Left ventricle myocardium inferior (tissue), 1 donor: ENCODE data around the gene ZNF253. TPM values are rescaled to one million over a fixed set of nuclear protein-coding genes. Genes with fewer than 3 reads are reported as not detected.
"Not testable (repeated sequence)": the region's sequence is repeated elsewhere in the genome, so short reads cannot be mapped to it uniquely, and the experiment has no call there.

Source experiments
- DNase-seq: peaks from one replicate; pipeline ENCODE4 v3.0.0-alpha.2; 2020
- H3K27ac ChIP-seq: fragments of 200-600 bp; replicated peaks from 2 replicates; pipeline ENCODE4 v1.8.0; 2021
- H3K27me3 ChIP-seq: fragments of 200-600 bp; 2 replicates; pipeline ENCODE4 v1.8.0; 2021; ENCODE audit warnings: low read depth
- H3K36me3 ChIP-seq: fragments of 200-600 bp; 2 replicates; pipeline ENCODE4 v1.8.0; 2021
- H3K4me1 ChIP-seq: fragments of 200-600 bp; 2 replicates; pipeline ENCODE4 v1.8.0; 2021
- H3K4me3 ChIP-seq: fragments of 200-600 bp; 2 replicates; pipeline ENCODE4 v1.8.0; 2021; ENCODE audit warnings: mild to moderate bottlenecking, moderate library complexity
- H3K9me3 ChIP-seq: fragments of 200-600 bp; replicated peaks from 2 replicates; pipeline ENCODE4 v1.8.0; 2021
- CTCF ChIP-seq: fragments of 200-600 bp; IDR thresholded peaks from 2 replicates; pipeline ENCODE4 v1.8.0; 2021; ENCODE audit warnings: antibody characterized with exemption, mild to moderate bottlenecking, borderline replicate concordance
- intact Hi-C: fragments of 100-400 bp; cut with micrococcal nuclease; formaldehyde crosslinking; loops from one replicate; pipeline ENCODE4 v1.11.0; 2022
- long read RNA-seq: library from polyadenylated mRNA; unstranded; transcript quantifications from one replicate; pipeline ENCODE4 v2.0.0, GENCODE V29; 2021
- total RNA-seq: library from RNA; stranded (reverse); fragmentation: NEBNext Ultra II Directional; extraction: Animal tissue kit (Norgen Biotek cat#: 25700); gene quantifications from one replicate; pipeline ENCODE4 v1.2.1, GENCODE V29; 2021
- donor health status: DM: no; HTN: yes; CAD: no; lungs with severe emphysema.

The ZNF253 gene
- 9.2 TPM for total RNA-seq
- long read RNA-seq, transcript ZNF253-203 (4 exons, 3,519 nt) = major isoform, 5 of 5 reads
- long read RNA-seq, partial matches to known transcripts = 0 of 5 reads
- long read RNA-seq, other reads (novel, unspliced or antisense) = 0 of 5 reads

GRCh38 chr19:19865750-19866610, at the start of gene ZNF253:
Gene ZNF253, plus strand, starts transcription at chr19:19865882. Its CDS starts 115 bp downstream, at chr19:19865997.
- Histone ChIP-seq H3K4me3 (peak within 1 kb of the TSS; percentile 85), H3K4me1 (peaks cover 54% of the 10 kb centered on the region), H3K36me3 (no peaks in the 10 kb centered on the region), H3K9me3 (no peaks in the 10 kb centered on the region), H3K27ac (peak within 1 kb of the TSS; percentile 95), H3K27me3 (peaks cover 4% of the 10 kb centered on the region)
- intact Hi-C loops = no loop called here
- DNase-seq = peak; percentile 98
- no peak for TF ChIP-seq CTCF

- no peaks in the 10 kb centered on the region for H3K9me3 ChIP-seq
- H3K27me3 ChIP-seq = no peaks in the 10 kb centered on the region
- no peak overlapping the region for H3K4me3 ChIP-seq
- H3K4me1 ChIP-seq = peaks cover 60% of the 10 kb centered on the region
- peaks cover 8% of the 10 kb centered on the region for H3K36me3 ChIP-seq
- TF ChIP-seq CTCF = no peak
- intact Hi-C loops = no loop called here
- DNase-seq = peak; percentile 47
- peak overlapping the region; percentile 32 for H3K27ac ChIP-seq
Measured at GRCh38 chr19:19816679-19817078, 49.0 kb upstream of the ZNF253 start.

GRCh38 chr19:19817357-19817756, 48.3 kb upstream of the ZNF253 start:
- no peak for TF ChIP-seq CTCF
- Histone ChIP-seq H3K4me1 (peaks cover 60% of the 10 kb centered on the region), H3K4me3 (no peak overlapping the region), H3K27me3 (no peaks in the 10 kb centered on the region), H3K27ac (peak overlapping the region; percentile 32), H3K36me3 (peaks cover 8% of the 10 kb centered on the region), H3K9me3 (no peaks in the 10 kb centered on the region)
- DNase-seq = no peak
- intact Hi-C loops = no loop called here

GRCh38 chr19:19820774-19821320, 44.8 kb upstream of the ZNF253 start:
- no peaks in the 10 kb centered on the region for H3K27me3 ChIP-seq
- intact Hi-C loops = no loop called here
- peak overlapping the region; percentile 93 for H3K27ac ChIP-seq
- no peak for TF ChIP-seq CTCF
- H3K36me3 ChIP-seq = peaks cover 4% of the 10 kb centered on the region
- H3K9me3 ChIP-seq = peaks cover 11% of the 10 kb centered on the region
- no peak for DNase-seq
- peaks cover 56% of the 10 kb centered on the region for H3K4me1 ChIP-seq
- peak overlapping the region; percentile 86 for H3K4me3 ChIP-seq

GRCh38 chr19:19821366-19821951, 44.2 kb upstream of the ZNF253 start, which contains the start of gene ZNF506:
Gene ZNF506, minus strand, starts transcription at chr19:19821750. Its CDS starts 147 bp downstream, at chr19:19821603.
- TF ChIP-seq CTCF = no peak
- Histone ChIP-seq H3K4me3 (peak within 1 kb of the TSS; percentile 86), H3K36me3 (peaks cover 4% of the 10 kb centered on the region), H3K27ac (peak within 1 kb of the TSS; percentile 93), H3K4me1 (peaks cover 50% of the 10 kb centered on the region), H3K9me3 (peaks cover 13% of the 10 kb centered on the region), H3K27me3 (no peaks in the 10 kb centered on the region)
- intact Hi-C loops = no loop called here
- peak; percentile 99 for DNase-seq

GRCh38 chr19:19821976-19822375, 43.7 kb upstream of the ZNF253 start:
- peak overlapping the region; percentile 86 for H3K4me3 ChIP-seq
- intact Hi-C loops, H3K27me3 ChIP-seq, H3K36me3 ChIP-seq, DNase-seq: not testable (repeated sequence)
- H3K27ac ChIP-seq = peak overlapping the region; percentile 93
- H3K9me3 ChIP-seq = peaks cover 18% of the 10 kb centered on the region
- H3K4me1 ChIP-seq = peaks cover 45% of the 10 kb centered on the region
